HepG2 (cell line): ENCODE measurements around the gene SIAH3. TPM values are rescaled to one million over a fixed set of nuclear protein-coding genes. Genes with fewer than 3 reads are reported as not detected.

Source experiments
- ATAC-seq: fragments of 200-7000 bp; cut with Tn5 transposase; 3 replicates; pipeline ENCODE4 v1.9.1; 2020; ENCODE audit warnings: mild to moderate bottlenecking, moderate library complexity
- BruUV-seq: library from RNA; stranded (reverse); fragments of 400-500 nt; replicated peaks from 2 replicates; lab custom pipeline; 2021; lab: Mats Ljungman, UMichigan
- CTCF ChIA-PET: fragments of 300-600 bp; formaldehyde crosslinking; extraction: SDS; loops from one replicate; lab custom pipeline; 2021; ENCODE audit warnings: low total read pairs, inconsistent platforms, low intra/inter-chr PET ratio; lab: Yijun Ruan, JAX
- POLR2A ChIA-PET: fragments of 350-600 bp; sonication (Branson Sonifier 250); formaldehyde crosslinking; loops from one replicate; lab custom pipeline; 2020; ENCODE audit warnings: antibody characterized with exemption, inconsistent platforms; lab: Yijun Ruan, JAX
- DNase-seq: peaks from one replicate; pipeline ENCODE4 v3.0.0-alpha.2; 2015; ENCODE audit warnings: low spot score
- FAIRE-seq: peaks from 3 replicates; lab custom pipeline; 2011; peaks lifted over from hg19 to GRCh38; lab: Jason Lieb, UNC
- H2AFZ ChIP-seq: one replicate; pipeline ENCODE4 v1.6.1; 2011; ENCODE audit warnings: low read length, inconsistent platforms
- H3K27ac ChIP-seq: fragments of 300-600 bp; 3 replicates; pipeline ENCODE4 v1.8.0; 2011; ENCODE audit warnings: mixed run types, mild to moderate bottlenecking, mixed read lengths, low read length, inconsistent platforms; ENCODE audit not compliant: insufficient read depth; ENCODE audit errors: extremely low read length
- H3K27me3 ChIP-seq, 2 experiments: fragments of 200-600 bp in 1 of 2; 2 replicates in 1 of 2; 3 replicates in 1 of 2; pipeline versions ENCODE4 v1.6.0 to v1.8.0; 2011; ENCODE audit warnings: low read length in 2 of 2, mild to moderate bottlenecking in 2 of 2, moderate library complexity in 2 of 2, inconsistent platforms in 1 of 2; ENCODE audit not compliant: insufficient read depth in 2 of 2, control insufficient read depth in 1 of 2
- H3K36me3 ChIP-seq, 2 experiments: fragments of 200-600 bp in 1 of 2; replicated peaks in 1 of 2; 2 replicates in 1 of 2; 3 replicates in 1 of 2; pipeline versions ENCODE4 v1.5.1 to v1.8.0; 2011; ENCODE audit warnings: low read length in 2 of 2, inconsistent platforms in 1 of 2; ENCODE audit not compliant: insufficient read depth in 2 of 2, control insufficient read depth in 1 of 2
- H3K4me1 ChIP-seq: 2 replicates; pipeline ENCODE4 v1.5.1; 2012; ENCODE audit warnings: low read length, inconsistent platforms; ENCODE audit not compliant: insufficient read depth
- H3K4me2 ChIP-seq: 2 replicates; pipeline ENCODE4 v1.6.0; 2011; ENCODE audit warnings: low read depth, low read length, inconsistent platforms
- H3K4me3 ChIP-seq, 3 experiments: fragments of 200-600 bp in 1 of 3; sonication (generic), shearing (Covaris generic) in 1 of 3; replicated peaks in 1 of 3; 2 replicates each; pipeline ENCODE4 v1.5.1; 2011 to 2016; ENCODE audit warnings: low read length in 3 of 3, inconsistent platforms in 2 of 3, low read depth in 2 of 3, mild to moderate bottlenecking in 2 of 3, control low read depth in 1 of 3, mixed read lengths in 1 of 3; ENCODE audit not compliant: insufficient read depth in 1 of 3
- H3K79me2 ChIP-seq: one replicate; pipeline ENCODE4 v1.6.1; 2011; ENCODE audit warnings: low read length, inconsistent platforms; ENCODE audit not compliant: insufficient read depth
- H3K9ac ChIP-seq: 2 replicates; pipeline ENCODE4 v1.6.0; 2011; ENCODE audit warnings: mild to moderate bottlenecking, low read depth, low read length, inconsistent platforms; ENCODE audit not compliant: insufficient read depth
- H3K9me3 ChIP-seq: 2 replicates; pipeline ENCODE4 v1.5.1; 2012; ENCODE audit warnings: mild to moderate bottlenecking, low read length
- H4K20me1 ChIP-seq: 2 replicates; pipeline ENCODE4 v1.6.0; 2011; ENCODE audit warnings: inconsistent platforms, mild to moderate bottlenecking, low read length, moderate library complexity; ENCODE audit not compliant: insufficient read depth
- BRCA1 ChIP-seq: sonication (generic); formaldehyde crosslinking; IDR thresholded peaks from 2 replicates; pipeline ENCODE4 v1.4.0; 2020; ENCODE audit warnings: missing genetic modification reagents
- BRF2 ChIP-seq: sonication (generic); formaldehyde crosslinking; IDR thresholded peaks from 2 replicates; pipeline ENCODE4 v1.8.1; 2022; ENCODE audit warnings: mild to moderate bottlenecking, missing genetic modification reagents
- CC2D1A ChIP-seq: sonication (generic); formaldehyde crosslinking; IDR thresholded peaks from 2 replicates; pipeline ENCODE4 v1.8.1; 2023; ENCODE audit warnings: mild to moderate bottlenecking, missing genetic modification reagents
- ETV6 ChIP-seq: sonication (generic); formaldehyde crosslinking; conservative IDR thresholded peaks from 2 replicates; pipeline ENCODE4 v1.4.0; 2020; ENCODE audit warnings: missing genetic modification reagents
- KDM2A ChIP-seq: sonication (generic); formaldehyde crosslinking; IDR thresholded peaks from 2 replicates; pipeline ENCODE4 v1.4.0; 2020; ENCODE audit warnings: low read depth, missing genetic modification reagents, borderline replicate concordance
- KLF13 ChIP-seq: sonication (generic); formaldehyde crosslinking; IDR thresholded peaks from 2 replicates; pipeline ENCODE4 v1.4.0; 2020; ENCODE audit warnings: mild to moderate bottlenecking, missing genetic modification reagents
- LCORL ChIP-seq, 2 experiments: fragments of 450-650 bp in 1 of 2; sonication (generic) in 1 of 2; formaldehyde crosslinking in 1 of 2; IDR thresholded peaks; 2 replicates each; pipeline versions ENCODE4 v1.5.0 to v1.6.1; 2017 to 2020; ENCODE audit warnings: antibody characterized with exemption in 1 of 2, missing genetic modification reagents in 1 of 2
- SYNCRIP ChIP-seq: fragments of 200-400 bp; formaldehyde crosslinking; IDR thresholded peaks from 2 replicates; pipeline ENCODE4 v1.6.1; 2018; ENCODE audit warnings: mild to moderate bottlenecking, low read depth, low read length; ENCODE audit not compliant: insufficient read depth
- ZBTB42 ChIP-seq: sonication (generic); formaldehyde crosslinking; IDR thresholded peaks from 2 replicates; pipeline ENCODE4 v1.5.0; 2020; ENCODE audit warnings: mild to moderate bottlenecking, missing genetic modification reagents
- ZNF143 ChIP-seq: sonication (generic); formaldehyde crosslinking; IDR thresholded peaks from 2 replicates; pipeline ENCODE4 v1.4.0; 2020; ENCODE audit warnings: missing genetic modification reagents
- ZNF414 ChIP-seq: sonication (generic); formaldehyde crosslinking; IDR thresholded peaks from 2 replicates; pipeline ENCODE4 v1.5.0; 2020; ENCODE audit warnings: missing genetic modification reagents
- ZNF484 ChIP-seq: sonication (generic); formaldehyde crosslinking; IDR thresholded peaks from 2 replicates; pipeline ENCODE4 v1.5.1; 2020; ENCODE audit warnings: mild to moderate bottlenecking, low read depth, missing genetic modification reagents, borderline replicate concordance
- ZNF788 ChIP-seq: sonication (generic); formaldehyde crosslinking; IDR thresholded peaks from 2 replicates; pipeline ENCODE4 v1.5.0; 2020; ENCODE audit warnings: mild to moderate bottlenecking, missing genetic modification reagents, borderline replicate concordance
- ZNF792 ChIP-seq: IDR thresholded peaks from 2 replicates; pipeline ENCODE4 v1.6.1; 2016
- WGBS: methylation state at CpG from one replicate; pipeline ENCODE4 v1.1.6; 2017; ENCODE audit warnings: low lambda C conversion rate; 5-methylcytosine and 5-hydroxymethylcytosine counted together
- in situ Hi-C: cut with HindIII; loops from 2 replicates; pipeline ENCODE4 v1.10.0; 2017; ENCODE audit warnings: low pct_unique_long_range_greater_than_20kb; ENCODE audit not compliant: extremely low pct_ligation_motif_present
- intact Hi-C: fragments of 100-400 bp; cut with micrococcal nuclease; formaldehyde crosslinking; loops from one replicate; pipeline ENCODE4 v1.10.0; 2022; ENCODE audit not compliant: unreplicated experiment
- polyA plus RNA-seq, 8 experiments: library from polyadenylated mRNA; depleted of rRNA in 3 of 8; stranded (reverse) in 7 of 8; unstranded in 1 of 8; fragments of >200 nt; fragmentation: Illumina TruSeq in 4 of 8; extraction: Trizol in 4 of 8; gene quantifications; 2 replicates each; pipeline versions ENCODE4 v1.2.1 to v1.2.3, GENCODE V29; 2011 to 2016; ENCODE audit warnings: low read depth in 4 of 8, missing spikeins in 1 of 8, mixed read lengths in 1 of 8; ENCODE audit not compliant: insufficient read depth in 1 of 8
- total RNA-seq, 5 experiments: library from RNA; depleted of rRNA; stranded (reverse); fragments of >200 nt; fragmentation: Illumina TruSeq; extraction: Trizol; gene quantifications; 2 replicates each; pipeline ENCODE4 v1.2.3, GENCODE V29; 2016; ENCODE audit warnings: low read depth in 1 of 5

Gene SIAH3
- total and polyA plus RNA-seq, 2 of the 13 experiments (the other 11 are each of a cell fraction or from before 2014, with no cell fraction given): not detected

GRCh38 chr13:45770886-45771285 is 80.7 kb downstream of the SIAH3 start:
- 2% methylated on average over 2 of the region's 2 CpGs for WGBS
- ATAC-seq (no peak), DNase-seq (no peak), FAIRE-seq (no peak)
- Histone ChIP-seq H3K79me2 (no peaks in the 10 kb centered on the region), H3K4me3 (no peak overlapping the region), H3K9me3 (0 out of 2 replicates have a peak, but pooled peaks cover 5% of the 10 kb centered on the region), H3K27ac (no peak overlapping the region), H3K9ac (no peak overlapping the region), H3K27me3 (no peaks in the 10 kb centered on the region), H3K4me2 (no peak overlapping the region), H3K4me1 (peaks cover 2% of the 10 kb centered on the region), H4K20me1 (no peaks in the 10 kb centered on the region), H2AFZ (no peak overlapping the region), H3K36me3 (no peaks in the 10 kb centered on the region)
- ChIA-PET CTCF (no interaction called here), POLR2A (no interaction called here)
- in situ Hi-C loops (no loop called here), intact Hi-C loops (no loop called here)
- no TSS peak for BruUV-seq
- TF ChIP-seq ZBTB42 (CRISPR knock-in tag) (no peak), LCORL (IDR thresholded peaks at IDR 0.05) (no peak), LCORL (CRISPR knock-in tag; IDR thresholded peaks at IDR 0.05) (no peak), ZNF414 (CRISPR knock-in tag) (no peak), BRF2 (CRISPR knock-in tag) (no peak), BRCA1 (no peak), ZNF143 (CRISPR knock-in tag) (no peak), ZNF788 (CRISPR knock-in tag) (no peak), KDM2A (no peak), SYNCRIP (no peak), ZNF792 (CRISPR knock-in tag) (no peak), KLF13 (no peak), CC2D1A (no peak), ETV6 (CRISPR knock-in tag) (no peak), ZNF484 (CRISPR knock-in tag) (no peak)
